HL-60 (cell line): ENCODE data around the gene RAPGEF2.

ENCODE experiments used
- CTCF ChIP-seq: IDR thresholded peaks from one replicate; pipeline ENCODE4 v1.5.1; 2011; ENCODE audit warnings: low read length, control low read depth, inconsistent platforms; ENCODE audit not compliant: insufficient read depth
- GABPA ChIP-seq: IDR thresholded peaks from 2 replicates; pipeline ENCODE4 v1.6.1; 2012; ENCODE audit warnings: low read depth
- POLR2AphosphoS5 ChIP-seq: IDR thresholded peaks from 2 replicates; pipeline ENCODE4 v1.6.1; 2012; ENCODE audit warnings: low read depth
- REST ChIP-seq: IDR thresholded peaks from 2 replicates; pipeline ENCODE4 v1.6.1; 2012; ENCODE audit warnings: low read depth; ENCODE audit not compliant: insufficient replicate concordance

- TF ChIP-seq CTCF (no peak), REST (no peak), POLR2AphosphoS5 (no peak), GABPA (no peak)
Measured at GRCh38 chr4:159267869-159268285, 165.0 kb downstream of the RAPGEF2 start.
